Measurements from ENCODE around the gene CTDSPL2. TPM values are rescaled to one million over a fixed set of nuclear protein-coding genes. Genes with fewer than 3 reads are reported as not detected.
A peak's percentile ranks its signal among the peaks of the same experiment; 100 is the strongest.

CTDSPL2 gene
- total RNA-seq, result 65.9 and 66.0 TPM in 2 replicates

GRCh38 chr15:44426975-44427755, at the start of gene CTDSPL2:
Gene CTDSPL2 (plus strand): TSS chr15:44427629. CDS start chr15:44459015, 31,386 bp downstream.
- H3K4me3 Mint-ChIP-seq, result peak within 1 kb of the TSS; percentile 95
- H3K27ac Mint-ChIP-seq, result peak within 1 kb of the TSS; percentile 97
- no peaks in the 10 kb centered on the region for H3K27me3 Mint-ChIP-seq (ENCODE audit: insufficient read depth)
- peaks cover 42% of the 10 kb centered on the region for H3K4me1 Mint-ChIP-seq (ENCODE audit: low read depth)
- peaks cover 6% of the 10 kb centered on the region for H3K36me3 Mint-ChIP-seq (ENCODE audit: low read depth)
- peak; percentile 93 for DNase-seq (ENCODE audit: low spot score)
- intact Hi-C loops (cut with micrococcal nuclease), result loop anchor here (1.0 to 10.0 kb wide), 12 partner anchors 60 to 768 kb away; partner anchors contain the start of genes FRMD5, MFAP1, PDIA3 and SERF2
- no peaks in the 10 kb centered on the region for H3K9me3 Mint-ChIP-seq

- H3K27me3 Mint-ChIP-seq (ENCODE audit: insufficient read depth), result no peaks in the 10 kb centered on the region
- intact Hi-C loops (cut with micrococcal nuclease), result no loop called here
Observed at GRCh38 chr15:44381236-44381635, 46.2 kb upstream of the CTDSPL2 start.

GRCh38 chr15:44385344-44385942, 42.0 kb upstream of the CTDSPL2 start:
- Mint-ChIP-seq H3K36me3 (ENCODE audit: low read depth) (peaks cover 20% of the 10 kb centered on the region), H3K4me1 (ENCODE audit: low read depth) (peaks cover 8% of the 10 kb centered on the region), H3K27me3 (ENCODE audit: insufficient read depth) (no peaks in the 10 kb centered on the region), H3K4me3 (no peak overlapping the region), H3K27ac (peak overlapping the region; percentile 35), H3K9me3 (no peaks in the 10 kb centered on the region)
- no peak for DNase-seq (ENCODE audit: low spot score)
- intact Hi-C loops (cut with micrococcal nuclease), result loop anchor here (5.0 kb wide), 1 partner anchor 243 kb away; no protein-coding TSS in a partner anchor

More at GRCh38 chr15:44381236-44381635, 46.2 kb upstream of the CTDSPL2 start:
- Mint-ChIP-seq H3K4me1 (ENCODE audit: low read depth) (peaks cover 8% of the 10 kb centered on the region), H3K27ac (no peak overlapping the region), H3K4me3 (no peak overlapping the region), H3K36me3 (ENCODE audit: low read depth) (peaks cover 21% of the 10 kb centered on the region), H3K9me3 (no peaks in the 10 kb centered on the region)
- no peak for DNase-seq (ENCODE audit: low spot score)

GRCh38 chr15:44394062-44394461, 33.4 kb upstream of the CTDSPL2 start:
- H3K4me3 Mint-ChIP-seq, result no peak overlapping the region
- DNase-seq (ENCODE audit: low spot score), result no peak
- H3K9me3 Mint-ChIP-seq, result no peaks in the 10 kb centered on the region
- intact Hi-C loops (cut with micrococcal nuclease), result no loop called here
- peaks cover 11% of the 10 kb centered on the region for H3K36me3 Mint-ChIP-seq (ENCODE audit: low read depth)
- H3K27ac Mint-ChIP-seq, result no peak overlapping the region
- peaks cover 10% of the 10 kb centered on the region for H3K4me1 Mint-ChIP-seq (ENCODE audit: low read depth)
- no peaks in the 10 kb centered on the region for H3K27me3 Mint-ChIP-seq (ENCODE audit: insufficient read depth)

GRCh38 chr15:44394562-44394961, 32.9 kb upstream of the CTDSPL2 start:
- no peak for DNase-seq (ENCODE audit: low spot score)
- no peak overlapping the region for H3K27ac Mint-ChIP-seq
- H3K9me3 Mint-ChIP-seq, result no peaks in the 10 kb centered on the region
- no peak overlapping the region for H3K4me3 Mint-ChIP-seq
- no peaks in the 10 kb centered on the region for H3K27me3 Mint-ChIP-seq (ENCODE audit: insufficient read depth)
- intact Hi-C loops (cut with micrococcal nuclease), result no loop called here
- H3K4me1 Mint-ChIP-seq (ENCODE audit: low read depth), result peaks cover 10% of the 10 kb centered on the region
- peaks cover 12% of the 10 kb centered on the region for H3K36me3 Mint-ChIP-seq (ENCODE audit: low read depth)

- Mint-ChIP-seq H3K9me3 (no peaks in the 10 kb centered on the region), H3K27me3 (ENCODE audit: insufficient read depth) (no peaks in the 10 kb centered on the region), H3K4me1 (ENCODE audit: low read depth) (peaks cover 10% of the 10 kb centered on the region), H3K27ac (no peak overlapping the region), H3K4me3 (no peak overlapping the region), H3K36me3 (ENCODE audit: low read depth) (peaks cover 10% of the 10 kb centered on the region)
- intact Hi-C loops (cut with micrococcal nuclease), result no loop called here
- DNase-seq (ENCODE audit: low spot score), result no peak
Observed at GRCh38 chr15:44397869-44398268, 29.6 kb upstream of the CTDSPL2 start.

- Mint-ChIP-seq H3K9me3 (no peaks in the 10 kb centered on the region), H3K27ac (no peak overlapping the region), H3K36me3 (ENCODE audit: low read depth) (peaks cover 5% of the 10 kb centered on the region), H3K4me3 (no peak overlapping the region), H3K4me1 (ENCODE audit: low read depth) (no peaks in the 10 kb centered on the region), H3K27me3 (ENCODE audit: insufficient read depth) (no peaks in the 10 kb centered on the region)
- DNase-seq (ENCODE audit: low spot score), result no peak
- intact Hi-C loops (cut with micrococcal nuclease), result no loop called here
Observed at GRCh38 chr15:44414001-44414400, 13.4 kb upstream of the CTDSPL2 start.

GRCh38 chr15:44427756-44428724, 611 bp downstream of the CTDSPL2 start:
- intact Hi-C loops (cut with micrococcal nuclease), result loop anchor here (1.0 to 10.0 kb wide), 12 partner anchors 59 to 767 kb away; partner anchors contain the start of genes FRMD5, MFAP1, PDIA3 and SERF2
- Mint-ChIP-seq H3K36me3 (ENCODE audit: low read depth) (peaks cover 6% of the 10 kb centered on the region), H3K4me3 (peak overlapping the region; percentile 95), H3K4me1 (ENCODE audit: low read depth) (peaks cover 42% of the 10 kb centered on the region), H3K9me3 (no peaks in the 10 kb centered on the region), H3K27ac (peak overlapping the region; percentile 97), H3K27me3 (ENCODE audit: insufficient read depth) (no peaks in the 10 kb centered on the region)
- DNase-seq (ENCODE audit: low spot score), result no peak

GRCh38 chr15:44435893-44436667, 8.7 kb downstream of the CTDSPL2 start:
- no peak for DNase-seq (ENCODE audit: low spot score)
- no peaks in the 10 kb centered on the region for H3K9me3 Mint-ChIP-seq
- intact Hi-C loops (cut with micrococcal nuclease), result no loop called here
- H3K4me1 Mint-ChIP-seq (ENCODE audit: low read depth), result peaks cover 35% of the 10 kb centered on the region
- no peak overlapping the region for H3K4me3 Mint-ChIP-seq
- peaks cover 32% of the 10 kb centered on the region for H3K36me3 Mint-ChIP-seq (ENCODE audit: low read depth)
- H3K27ac Mint-ChIP-seq, result peak overlapping the region; percentile 41
- no peaks in the 10 kb centered on the region for H3K27me3 Mint-ChIP-seq (ENCODE audit: insufficient read depth)

GRCh38 chr15:44438402-44438801, 11.0 kb downstream of the CTDSPL2 start:
- Mint-ChIP-seq H3K36me3 (ENCODE audit: low read depth) (peaks cover 29% of the 10 kb centered on the region), H3K4me1 (ENCODE audit: low read depth) (peaks cover 43% of the 10 kb centered on the region), H3K27ac (no peak overlapping the region), H3K27me3 (ENCODE audit: insufficient read depth) (no peaks in the 10 kb centered on the region), H3K4me3 (no peak overlapping the region), H3K9me3 (no peaks in the 10 kb centered on the region)
- no peak for DNase-seq (ENCODE audit: low spot score)
- intact Hi-C loops (cut with micrococcal nuclease), result no loop called here

GRCh38 chr15:44441095-44441501, 13.7 kb downstream of the CTDSPL2 start:
- DNase-seq (ENCODE audit: low spot score), result no peak
- no peak overlapping the region for H3K4me3 Mint-ChIP-seq
- no peaks in the 10 kb centered on the region for H3K27me3 Mint-ChIP-seq (ENCODE audit: insufficient read depth)
- H3K9me3 Mint-ChIP-seq, result no peaks in the 10 kb centered on the region
- intact Hi-C loops (cut with micrococcal nuclease), result no loop called here
- peaks cover 39% of the 10 kb centered on the region for H3K4me1 Mint-ChIP-seq (ENCODE audit: low read depth)
- H3K36me3 Mint-ChIP-seq (ENCODE audit: low read depth), result peaks cover 26% of the 10 kb centered on the region
- no peak overlapping the region for H3K27ac Mint-ChIP-seq

- intact Hi-C loops (cut with micrococcal nuclease), result no loop called here
Observed at GRCh38 chr15:44443515-44443914, 16.1 kb downstream of the CTDSPL2 start.

More at GRCh38 chr15:44443515-44443914, 16.1 kb downstream of the CTDSPL2 start:
- Mint-ChIP-seq H3K4me3 (no peak overlapping the region), H3K9me3 (no peaks in the 10 kb centered on the region), H3K4me1 (ENCODE audit: low read depth) (peaks cover 22% of the 10 kb centered on the region), H3K27ac (no peak overlapping the region), H3K27me3 (ENCODE audit: insufficient read depth) (no peaks in the 10 kb centered on the region), H3K36me3 (ENCODE audit: low read depth) (peaks cover 20% of the 10 kb centered on the region)
- DNase-seq (ENCODE audit: low spot score), result no peak
